AG09309 (cell line): ENCODE measurements around the gene SNX4.

Experiments
- DNase-seq: peaks from one replicate; pipeline ENCODE4 v3.0.0-alpha.2; 2010; ENCODE audit warnings: low read depth
- H3K4me3 ChIP-seq: 2 replicates; pipeline ENCODE4 v1.5.1; 2011; ENCODE audit warnings: mild to moderate bottlenecking, low read depth, low read length, moderate library complexity; ENCODE audit not compliant: control insufficient read depth
- CTCF ChIP-seq: IDR thresholded peaks from 2 replicates; pipeline ENCODE4 v1.5.1; 2011; ENCODE audit warnings: mild to moderate bottlenecking, low read depth, low read length, inconsistent platforms; ENCODE audit not compliant: insufficient read depth, control insufficient read depth; ENCODE audit errors: missing control alignments

Gene SNX4

DNA sequence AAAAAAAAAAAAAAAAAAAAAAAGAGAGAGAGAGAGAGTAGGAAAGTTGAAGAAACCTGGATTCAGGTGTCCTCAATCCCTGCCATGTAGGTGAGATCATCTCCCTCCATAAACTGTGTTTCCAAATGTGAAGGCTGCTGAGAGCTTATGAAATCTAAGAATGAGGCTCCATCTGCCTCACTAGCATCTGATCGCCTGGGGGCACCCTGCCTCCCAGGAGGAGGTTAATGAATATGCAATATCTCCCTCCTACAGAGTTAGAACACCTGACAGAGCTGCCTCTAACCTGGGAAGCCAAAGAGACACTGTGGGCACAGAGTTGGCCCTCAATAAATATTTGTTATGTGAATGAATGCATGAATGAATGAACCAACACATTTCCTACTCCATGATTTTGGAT, 121.0 kb downstream of the SNX4 start:
- DNase-seq: no peak
- no peak overlapping the region for H3K4me3 ChIP-seq
- no peak for TF ChIP-seq CTCF
